ENCODE data around the gene ATXN7L1.

DNA sequence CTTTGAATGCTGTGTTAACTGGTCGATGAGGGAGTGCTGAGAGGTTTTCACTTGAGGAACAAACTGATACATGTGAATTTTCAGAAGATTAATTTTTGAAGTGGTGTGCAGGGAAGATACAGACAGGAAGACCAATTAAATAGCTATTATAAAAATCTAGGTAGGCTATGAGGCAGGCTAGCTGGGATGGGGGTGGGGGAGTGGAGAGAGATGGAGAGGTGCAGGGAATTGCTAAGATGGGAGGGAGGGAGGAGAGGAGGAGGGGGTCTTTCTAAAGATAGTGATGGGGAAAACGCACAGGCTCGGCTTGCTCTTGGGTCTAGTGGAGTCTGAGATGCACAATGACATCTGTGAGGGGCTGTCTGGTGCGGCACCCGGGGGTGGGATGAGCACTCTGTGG is 15.2 kb downstream of the ATXN7L1 start:
- no peak for TF ChIP-seq POLR2A (IDR thresholded peaks at IDR 0.05)
- TF ChIP-seq, protein P1, sequence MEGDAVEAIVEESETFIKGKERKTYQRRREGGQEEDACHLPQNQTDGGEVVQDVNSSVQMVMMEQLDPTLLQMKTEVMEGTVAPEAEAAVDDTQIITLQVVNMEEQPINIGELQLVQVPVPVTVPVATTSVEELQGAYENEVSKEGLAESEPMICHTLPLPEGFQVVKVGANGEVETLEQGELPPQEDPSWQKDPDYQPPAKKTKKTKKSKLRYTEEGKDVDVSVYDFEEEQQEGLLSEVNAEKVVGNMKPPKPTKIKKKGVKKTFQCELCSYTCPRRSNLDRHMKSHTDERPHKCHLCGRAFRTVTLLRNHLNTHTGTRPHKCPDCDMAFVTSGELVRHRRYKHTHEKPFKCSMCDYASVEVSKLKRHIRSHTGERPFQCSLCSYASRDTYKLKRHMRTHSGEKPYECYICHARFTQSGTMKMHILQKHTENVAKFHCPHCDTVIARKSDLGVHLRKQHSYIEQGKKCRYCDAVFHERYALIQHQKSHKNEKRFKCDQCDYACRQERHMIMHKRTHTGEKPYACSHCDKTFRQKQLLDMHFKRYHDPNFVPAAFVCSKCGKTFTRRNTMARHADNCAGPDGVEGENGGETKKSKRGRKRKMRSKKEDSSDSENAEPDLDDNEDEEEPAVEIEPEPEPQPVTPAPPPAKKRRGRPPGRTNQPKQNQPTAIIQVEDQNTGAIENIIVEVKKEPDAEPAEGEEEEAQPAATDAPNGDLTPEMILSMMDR (IDR thresholded peaks at IDR 0.05), result no peak
